PC-3 (cell line): Measurements from ENCODE around the gene GDPD3. TPM values are rescaled to one million over a fixed set of nuclear protein-coding genes. Genes with fewer than 3 reads are reported as not detected.

ENCODE experiments used
- ATAC-seq: fragments of 200-7000 bp; cut with Tn5 transposase; 2 replicates; pipeline ENCODE4 v1.9.1; 2020; ENCODE audit warnings: mild to moderate bottlenecking, moderate library complexity
- BruUV-seq: library from RNA; stranded (reverse); fragments of 400-500 nt; replicated peaks from 2 replicates; lab custom pipeline; 2021; lab: Mats Ljungman, UMichigan
- CTCF ChIA-PET: fragments of 300-600 bp; sonication (Branson Sonifier 250); formaldehyde crosslinking; loops from one replicate; lab custom pipeline; 2022; ENCODE audit warnings: antibody characterized with exemption; lab: Charles Lee
- POLR2A ChIA-PET: fragments of 300-600 bp; sonication (Branson Sonifier 250); formaldehyde crosslinking; loops from one replicate; lab custom pipeline; 2022; ENCODE audit warnings: antibody characterized with exemption; ENCODE audit not compliant: unreplicated experiment; lab: Charles Lee
- DNase-seq: peaks from one replicate; pipeline ENCODE4 v3.0.0-alpha.2; 2015
- H2AFZ ChIP-seq: fragments of 300-600 bp; sonication (generic); 2 replicates; pipeline ENCODE4 v1.6.0; 2016; ENCODE audit warnings: antibody characterized with exemption, low read length
- H3F3A ChIP-seq: fragments of 300-600 bp; sonication (generic); one replicate; pipeline ENCODE4 v1.6.0; 2017; ENCODE audit warnings: antibody characterized with exemption, low read length, control low read depth, mild to moderate bottlenecking; ENCODE audit not compliant: unreplicated experiment
- H3K27ac ChIP-seq: fragments of 300-600 bp; sonication (generic); 2 replicates; pipeline ENCODE4 v1.5.1; 2016; ENCODE audit warnings: mild to moderate bottlenecking, low read length
- H3K27me3 ChIP-seq: fragments of 300-600 bp; sonication (generic); 2 replicates; pipeline ENCODE4 v1.6.1; 2016; ENCODE audit warnings: low read length, mixed read lengths
- H3K36me3 ChIP-seq: fragments of 300-600 bp; sonication (generic); 2 replicates; pipeline ENCODE4 v1.6.1; 2016; ENCODE audit warnings: low read depth, mixed run types, low read length, mixed read lengths
- H3K4me1 ChIP-seq: fragments of 300-600 bp; sonication (generic); 2 replicates; pipeline ENCODE4 v1.5.1; 2016; ENCODE audit warnings: low read length; ENCODE audit not compliant: insufficient read depth
- H3K4me2 ChIP-seq: fragments of 300-600 bp; sonication (generic); 2 replicates; pipeline ENCODE4 v1.6.0; 2016; ENCODE audit warnings: low read length
- H3K4me3 ChIP-seq: fragments of 300-600 bp; sonication (generic); 2 replicates; pipeline ENCODE4 v1.5.1; 2016; ENCODE audit warnings: mild to moderate bottlenecking, low read length, mixed read lengths
- H3K79me2 ChIP-seq: fragments of 300-600 bp; sonication (generic); 2 replicates; pipeline ENCODE4 v1.6.1; 2017; ENCODE audit warnings: low read length, mixed read lengths
- H3K9ac ChIP-seq: fragments of 300-600 bp; sonication (generic); 2 replicates; pipeline ENCODE4 v1.6.0; 2016; ENCODE audit warnings: mild to moderate bottlenecking, low read length
- H3K9me2 ChIP-seq: fragments of 300-600 bp; sonication (generic); replicated peaks from 2 replicates; pipeline ENCODE4 v1.6.1; 2016; ENCODE audit warnings: mixed run types, low read length, mixed read lengths
- H3K9me3 ChIP-seq: fragments of 300-600 bp; sonication (generic); 2 replicates; pipeline ENCODE4 v1.6.1; 2016; ENCODE audit warnings: low read length, mixed read lengths
- H4K20me1 ChIP-seq: fragments of 300-600 bp; sonication (generic); 2 replicates; pipeline ENCODE4 v1.6.1; 2016; ENCODE audit warnings: low read length, mixed read lengths
- EZH2 ChIP-seq: fragments of 300-600 bp; sonication (generic); IDR thresholded peaks from one replicate; pipeline ENCODE4 v1.6.1; 2017; ENCODE audit warnings: antibody characterized with exemption, mild to moderate bottlenecking, low read length; ENCODE audit not compliant: unreplicated experiment
- EZH2phosphoT487 ChIP-seq: fragments of 300-600 bp; sonication (generic); IDR thresholded peaks from 2 replicates; pipeline ENCODE4 v1.6.1; 2018; ENCODE audit warnings: mild to moderate bottlenecking, antibody characterized with exemption, low read length, borderline replicate concordance
- intact Hi-C: fragments of 100-400 bp; cut with micrococcal nuclease; formaldehyde crosslinking; loops from 2 replicates; pipeline ENCODE4 v1.9.0; 2023
- total RNA-seq: library from RNA; depleted of rRNA; stranded (reverse); fragments of >200 nt; gene quantifications from 2 replicates; pipeline ENCODE4 v1.2.3, GENCODE V29; 2014
- TF ChIP-seq, protein P1 (sequence below): fragments of 300-600 bp; sonication (generic); conservative IDR thresholded peaks from 2 replicates; pipeline ENCODE4 v1.5.1; 2017; ENCODE audit warnings: antibody characterized with exemption, low read depth, mild to moderate bottlenecking, low read length

GDPD3 gene
- total RNA-seq, 1 experiment from 2014 or later, result 3.4 TPM

DNA sequence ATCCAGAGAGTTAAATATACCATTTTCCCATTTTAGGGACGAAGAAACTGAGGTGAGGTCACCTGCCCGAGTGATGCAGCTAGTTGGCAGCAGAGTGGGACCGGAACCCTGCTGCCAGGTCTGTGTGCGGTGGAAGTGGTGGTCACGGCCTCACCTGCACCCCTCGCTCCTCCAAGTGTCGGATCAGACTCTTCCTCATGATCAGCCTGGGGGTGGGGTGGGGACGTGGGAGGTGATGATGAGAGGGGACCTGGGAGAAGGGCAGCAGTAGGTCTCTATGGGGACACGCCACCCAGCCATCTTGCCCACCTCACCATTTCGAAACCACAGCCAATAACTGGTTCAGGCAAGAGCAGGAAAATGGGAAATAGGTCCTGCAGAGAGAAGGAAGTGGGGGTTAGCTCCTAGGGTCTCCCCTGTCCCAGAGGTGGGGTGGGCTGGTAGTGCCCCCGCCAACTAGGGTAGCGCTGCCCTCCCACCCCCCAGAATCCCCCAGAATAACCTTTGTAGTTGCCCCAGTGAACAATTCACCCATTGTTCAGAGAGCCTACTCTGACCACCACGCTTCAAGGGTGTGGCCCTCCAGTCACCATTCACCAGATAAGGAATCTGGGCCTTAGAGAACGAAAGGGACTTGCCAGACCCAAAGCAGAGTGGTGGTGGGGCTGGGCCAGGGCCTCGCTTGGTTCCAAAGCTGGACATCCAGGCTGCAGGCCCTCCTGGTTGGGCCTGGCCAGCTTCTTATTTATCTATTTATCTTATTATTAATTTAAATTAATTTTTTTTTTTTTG, 5.1 kb downstream of the GDPD3 start:
- DNase-seq, result no peak
- no peak overlapping the region for H3K9ac ChIP-seq
- POLR2A ChIA-PET, result interaction anchor here (0.6 kb wide), 1 partner anchor 287 kb away, joined by 3 read pairs; the partner anchor contains the start of gene ZNF48
- H3K79me2 ChIP-seq, result no peaks in the 10 kb centered on the region
- intact Hi-C loops, result no loop called here
- TF ChIP-seq EZH2phosphoT487 (no peak), EZH2 (no peak)
- TF ChIP-seq, protein P1, sequence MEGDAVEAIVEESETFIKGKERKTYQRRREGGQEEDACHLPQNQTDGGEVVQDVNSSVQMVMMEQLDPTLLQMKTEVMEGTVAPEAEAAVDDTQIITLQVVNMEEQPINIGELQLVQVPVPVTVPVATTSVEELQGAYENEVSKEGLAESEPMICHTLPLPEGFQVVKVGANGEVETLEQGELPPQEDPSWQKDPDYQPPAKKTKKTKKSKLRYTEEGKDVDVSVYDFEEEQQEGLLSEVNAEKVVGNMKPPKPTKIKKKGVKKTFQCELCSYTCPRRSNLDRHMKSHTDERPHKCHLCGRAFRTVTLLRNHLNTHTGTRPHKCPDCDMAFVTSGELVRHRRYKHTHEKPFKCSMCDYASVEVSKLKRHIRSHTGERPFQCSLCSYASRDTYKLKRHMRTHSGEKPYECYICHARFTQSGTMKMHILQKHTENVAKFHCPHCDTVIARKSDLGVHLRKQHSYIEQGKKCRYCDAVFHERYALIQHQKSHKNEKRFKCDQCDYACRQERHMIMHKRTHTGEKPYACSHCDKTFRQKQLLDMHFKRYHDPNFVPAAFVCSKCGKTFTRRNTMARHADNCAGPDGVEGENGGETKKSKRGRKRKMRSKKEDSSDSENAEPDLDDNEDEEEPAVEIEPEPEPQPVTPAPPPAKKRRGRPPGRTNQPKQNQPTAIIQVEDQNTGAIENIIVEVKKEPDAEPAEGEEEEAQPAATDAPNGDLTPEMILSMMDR, result no peak
- CTCF ChIA-PET, result no interaction called here
- no peaks in the 10 kb centered on the region for H3K27me3 ChIP-seq
- H3K4me1 ChIP-seq, result peaks cover 17% of the 10 kb centered on the region
- ATAC-seq, result no peak
- H3K9me2 ChIP-seq, result no peaks in the 10 kb centered on the region
- H4K20me1 ChIP-seq, result no peaks in the 10 kb centered on the region
- no peak overlapping the region for H3K27ac ChIP-seq
- no peaks in the 10 kb centered on the region for H3F3A ChIP-seq
- H3K4me2 ChIP-seq, result no peak overlapping the region
- no peak overlapping the region for H3K4me3 ChIP-seq
- no TSS peak for BruUV-seq
- H3K9me3 ChIP-seq, result no peaks in the 10 kb centered on the region
- no peak overlapping the region for H2AFZ ChIP-seq
- H3K36me3 ChIP-seq, result no peaks in the 10 kb centered on the region

DNA sequence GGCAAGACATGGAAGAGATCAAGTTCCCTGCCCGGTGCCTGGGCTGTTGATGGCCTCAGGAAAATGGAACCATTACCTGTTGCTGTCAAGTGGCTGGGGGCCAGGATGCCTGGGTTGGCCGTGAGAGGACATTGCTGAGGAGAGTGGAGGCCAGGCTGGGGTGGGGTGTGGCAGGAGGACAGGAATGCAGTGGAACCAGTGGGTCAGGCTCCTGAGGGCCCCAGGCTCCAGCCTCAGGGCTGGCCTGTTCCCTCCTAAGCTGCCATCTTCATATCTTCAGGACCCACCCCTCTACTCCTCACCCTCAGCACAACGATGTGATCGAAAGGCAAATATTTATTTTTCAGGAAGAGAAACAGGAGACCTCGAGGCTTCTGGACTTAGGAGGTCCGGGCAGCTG, 8.8 kb downstream of the GDPD3 start:
- DNase-seq (peak; percentile 57), ATAC-seq (peak; percentile 38)
- ChIA-PET POLR2A (no interaction called here), CTCF (no interaction called here)
- intact Hi-C loops, result no loop called here
- BruUV-seq, result no TSS peak
- Histone ChIP-seq H3K4me3 (no peak overlapping the region), H3K9me3 (no peaks in the 10 kb centered on the region), H3K9me2 (no peaks in the 10 kb centered on the region), H3K79me2 (no peaks in the 10 kb centered on the region), H3K9ac (no peak overlapping the region), H3K27me3 (no peaks in the 10 kb centered on the region), H3K4me1 (peaks cover 12% of the 10 kb centered on the region), H3K36me3 (no peaks in the 10 kb centered on the region), H3F3A (no peaks in the 10 kb centered on the region), H2AFZ (no peak overlapping the region), H3K27ac (peak overlapping the region; percentile 25), H4K20me1 (no peaks in the 10 kb centered on the region), H3K4me2 (peak overlapping the region; percentile 31; the same call in 1 of the 2 replicates)
- no peak for TF ChIP-seq EZH2phosphoT487
- no peak for TF ChIP-seq EZH2
- TF ChIP-seq, protein P1, result no peak

DNA sequence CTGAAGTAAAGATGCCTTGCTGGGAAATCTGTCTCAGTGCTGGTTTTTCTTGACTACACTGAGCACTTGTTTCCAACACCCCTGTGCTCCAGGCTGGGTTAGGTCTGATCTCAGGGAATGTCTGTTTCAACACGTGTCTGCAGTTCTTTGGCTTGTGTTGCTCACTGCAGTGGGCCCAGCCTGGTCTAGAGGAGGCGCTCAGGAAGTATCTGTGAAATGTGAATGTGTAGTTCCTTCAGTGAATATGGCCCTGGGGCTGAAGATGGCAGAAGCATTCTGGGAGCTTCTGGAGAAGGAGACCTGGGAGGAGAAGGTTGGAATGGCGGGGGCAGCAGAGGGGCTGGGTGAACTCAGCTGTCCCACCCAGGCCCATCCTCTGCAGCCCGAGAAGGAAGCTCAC, 9.2 kb downstream of the GDPD3 start:
- H3K9me2 ChIP-seq, result no peaks in the 10 kb centered on the region
- POLR2A ChIA-PET, result no interaction called here
- CTCF ChIA-PET, result no interaction called here
- H3K4me3 ChIP-seq, result no peak overlapping the region
- H3F3A ChIP-seq, result no peaks in the 10 kb centered on the region
- no peaks in the 10 kb centered on the region for H3K9me3 ChIP-seq
- no peak overlapping the region for H3K9ac ChIP-seq
- peaks cover 12% of the 10 kb centered on the region for H3K4me1 ChIP-seq
- no peak for ATAC-seq
- H3K27me3 ChIP-seq, result no peaks in the 10 kb centered on the region
- no peak overlapping the region for H2AFZ ChIP-seq
- no peak overlapping the region; the same call in 1 of the 2 replicates for H3K27ac ChIP-seq
- BruUV-seq, result no TSS peak
- no peaks in the 10 kb centered on the region for H3K36me3 ChIP-seq
- H3K79me2 ChIP-seq, result no peaks in the 10 kb centered on the region
- peak overlapping the region; percentile 31; the same call in 1 of the 2 replicates for H3K4me2 ChIP-seq
- H4K20me1 ChIP-seq, result no peaks in the 10 kb centered on the region
- TF ChIP-seq EZH2phosphoT487, result no peak
- no peak for TF ChIP-seq EZH2
- TF ChIP-seq, protein P1, result no peak
- DNase-seq, result no peak
- intact Hi-C loops, result no loop called here
